CD14-positive monocyte (primary cell): ENCODE results near the gene WDR7. TPM values are rescaled to one million over a fixed set of nuclear protein-coding genes. Genes with fewer than 3 reads are reported as not detected.

Source experiments
- DNase-seq, 3 donors: peaks; one replicate each; pipeline ENCODE4 v3.0.0-alpha.2; 2011 to 2022
- H2AFZ ChIP-seq: 2 replicates; pipeline ENCODE4 v1.6.0; 2012; ENCODE audit warnings: mild to moderate bottlenecking, low read depth, low read length, inconsistent platforms; ENCODE audit not compliant: insufficient read depth, poor library complexity, severe bottlenecking
- H3K27ac ChIP-seq, 2 donors: 1 replicate in 1 of 2; 2 replicates in 1 of 2; pipeline ENCODE4 v1.5.1; 2012 to 2013; ENCODE audit warnings: low read length in 2 of 2, control low read depth in 1 of 2, inconsistent platforms in 1 of 2, low read depth in 1 of 2, mild to moderate bottlenecking in 1 of 2
- H3K27me3 ChIP-seq, 2 donors: one replicate each; pipeline versions ENCODE4 v1.6.0 to v1.6.1; 2011 to 2013; ENCODE audit warnings: low read length in 2 of 2; ENCODE audit not compliant: control insufficient read depth in 2 of 2, insufficient read depth in 2 of 2
- H3K36me3 ChIP-seq, 2 donors: replicated peaks in 1 of 2; 1 replicate in 1 of 2; 2 replicates in 1 of 2; pipeline versions ENCODE4 v1.5.1 to v1.6.1; 2012 to 2013; ENCODE audit warnings: low read length in 2 of 2, control low read depth in 1 of 2, inconsistent platforms in 1 of 2, mild to moderate bottlenecking in 1 of 2; ENCODE audit not compliant: insufficient read depth in 2 of 2, control insufficient read depth in 1 of 2
- H3K4me1 ChIP-seq, 2 donors: 1 replicate in 1 of 2; 2 replicates in 1 of 2; pipeline versions ENCODE4 v1.5.1 to v1.6.1; 2012 to 2013; ENCODE audit warnings: low read length in 2 of 2, control low read depth in 1 of 2, inconsistent platforms in 1 of 2, mild to moderate bottlenecking in 1 of 2, moderate library complexity in 1 of 2; ENCODE audit not compliant: insufficient read depth in 2 of 2, control insufficient read depth in 1 of 2
- H3K4me2 ChIP-seq: replicated peaks from 2 replicates; pipeline ENCODE3; 2012; ENCODE audit warnings: low read length, moderate library complexity, mild to moderate bottlenecking; ENCODE audit not compliant: poor library complexity, severe bottlenecking; ENCODE audit errors: extremely low read depth
- H3K4me3 ChIP-seq, 3 experiments: fragments of 200-600 bp in 1 of 3; sonication (generic) in 1 of 3; replicated peaks in 1 of 3; 1 replicate in 2 of 3; 2 replicates in 1 of 3; pipeline ENCODE4 v1.5.1; 2011 to 2013; ENCODE audit warnings: low read length in 3 of 3, mild to moderate bottlenecking in 3 of 3, control low read depth in 2 of 3, low read depth in 2 of 3, inconsistent platforms in 1 of 3, moderate library complexity in 1 of 3
- H3K79me2 ChIP-seq: 2 replicates; pipeline ENCODE4 v1.6.0; 2012; ENCODE audit warnings: mild to moderate bottlenecking, control low read depth, inconsistent platforms, low read length, moderate library complexity; ENCODE audit not compliant: insufficient read depth
- H3K9ac ChIP-seq: 2 replicates; pipeline ENCODE4 v1.6.0; 2017; ENCODE audit warnings: low read length, mild to moderate bottlenecking; ENCODE audit not compliant: insufficient read depth, poor library complexity, severe bottlenecking
- H3K9me3 ChIP-seq, 2 donors: replicated peaks in 1 of 2; 1 replicate in 1 of 2; 2 replicates in 1 of 2; pipeline versions ENCODE4 v1.5.1 to v1.6.1; 2012 to 2013; ENCODE audit warnings: low read length in 2 of 2, control low read depth in 1 of 2; ENCODE audit not compliant: control insufficient read depth in 1 of 2, insufficient read depth in 1 of 2
- H4K20me1 ChIP-seq: 2 replicates; pipeline ENCODE4 v1.6.0; 2012; ENCODE audit warnings: mild to moderate bottlenecking, low read length, control low read depth, moderate library complexity; ENCODE audit not compliant: insufficient read depth
- H3K27ac Mint-ChIP-seq, 7 donors: one replicate each; pipeline ENCODE4 v1.8.0; 2020; ENCODE audit warnings: mild to moderate bottlenecking in 7 of 7, mixed read lengths in 7 of 7, moderate library complexity in 6 of 7, inconsistent platforms in 2 of 7
- H3K27me3 Mint-ChIP-seq, 3 donors: one replicate each; pipeline ENCODE4 v1.8.0; 2021 to 2022; ENCODE audit warnings: low read depth in 3 of 3, mild to moderate bottlenecking in 3 of 3, mixed read lengths in 3 of 3, moderate library complexity in 3 of 3, inconsistent platforms in 1 of 3
- H3K36me3 Mint-ChIP-seq, 2 donors: one replicate each; pipeline ENCODE4 v1.8.0; 2020; ENCODE audit warnings: mixed read lengths in 2 of 2, inconsistent platforms in 1 of 2, mild to moderate bottlenecking in 1 of 2
- H3K4me1 Mint-ChIP-seq: one replicate; pipeline ENCODE4 v1.8.0; 2020; ENCODE audit warnings: mild to moderate bottlenecking, mixed read lengths
- H3K4me3 Mint-ChIP-seq, 2 donors: one replicate each; pipeline ENCODE4 v1.8.0; 2020; ENCODE audit warnings: mild to moderate bottlenecking in 2 of 2, mixed read lengths in 2 of 2, moderate library complexity in 1 of 2
- H3K9me3 Mint-ChIP-seq, 7 donors: one replicate each; pipeline ENCODE4 v1.8.0; 2020 to 2022; ENCODE audit warnings: mixed read lengths in 7 of 7, mild to moderate bottlenecking in 6 of 7, moderate library complexity in 6 of 7, inconsistent platforms in 2 of 7
- CTCF ChIP-seq: fragments of 200-600 bp; IDR thresholded peaks from one replicate; pipeline ENCODE4 v1.8.0; 2022; ENCODE audit warnings: antibody characterized with exemption, mild to moderate bottlenecking
- WGBS: methylation state at CpG from one replicate; pipeline ENCODE4 v1.1.5; 2013; ENCODE audit warnings: missing lambda C conversion rate; ENCODE audit not compliant: insufficient coverage; 5-methylcytosine and 5-hydroxymethylcytosine counted together
- intact Hi-C, 2 donors: fragments of 100-400 bp; cut with micrococcal nuclease; formaldehyde crosslinking; loops; one replicate each; pipeline versions ENCODE4 v1.15.0 to v1.15.1; 2023
- polyA plus RNA-seq, 3 donors: library from polyadenylated mRNA; depleted of rRNA in 1 of 3; unstranded in 2 of 3; stranded (reverse) in 1 of 3; fragments of 300-500 nt in 2 of 3; fragments of >200 nt in 1 of 3; fragmentation: Illumina TruSeq in 2 of 3; gene quantifications; 1 replicate in 2 of 3; 2 replicates in 1 of 3; pipeline ENCODE4 v1.2.3, GENCODE V29; 2012 to 2021

Gene WDR7
- polyA plus RNA-seq, 3 donors = 9.1 to 23.6 (median 9.5) TPM

GRCh38 chr18:56975276-56975675 is 324.1 kb downstream of the WDR7 start:
- no peak overlapping the region for H3K27ac Mint-ChIP-seq
- H2AFZ ChIP-seq = no peak overlapping the region
- H4K20me1 ChIP-seq = no peaks in the 10 kb centered on the region
- no peaks in the 10 kb centered on the region for H3K27me3 ChIP-seq
- no peak overlapping the region for H3K9ac ChIP-seq
- H3K79me2 ChIP-seq = no peaks in the 10 kb centered on the region
- H3K27ac ChIP-seq = no peak overlapping the region
- peaks cover 0 to 2% (median 0%) of the 10 kb centered on the region in 3 donors for H3K27me3 Mint-ChIP-seq
- H3K4me2 ChIP-seq = no peak overlapping the region
- no peaks in the 10 kb centered on the region for H3K4me1 ChIP-seq
- no peak for TF ChIP-seq CTCF
- H3K36me3 ChIP-seq = peaks cover 3 to 19% of the 10 kb centered on the region in 2 donors
- H3K4me3 ChIP-seq = no peak overlapping the region
- no peaks in the 10 kb centered on the region for H3K9me3 ChIP-seq
- H3K4me1 Mint-ChIP-seq = no peaks in the 10 kb centered on the region
- WGBS = no CpG with 5 or more reads among the region's 1 CpG
- peaks cover 0 to 2% (median 0%) of the 10 kb centered on the region in 7 donors for H3K9me3 Mint-ChIP-seq
- H3K4me3 Mint-ChIP-seq = no peak overlapping the region
- H3K36me3 Mint-ChIP-seq = peaks cover 30 to 31% of the 10 kb centered on the region in 2 donors
- DNase-seq = no peak
- intact Hi-C loops = no loop called here

DNA sequence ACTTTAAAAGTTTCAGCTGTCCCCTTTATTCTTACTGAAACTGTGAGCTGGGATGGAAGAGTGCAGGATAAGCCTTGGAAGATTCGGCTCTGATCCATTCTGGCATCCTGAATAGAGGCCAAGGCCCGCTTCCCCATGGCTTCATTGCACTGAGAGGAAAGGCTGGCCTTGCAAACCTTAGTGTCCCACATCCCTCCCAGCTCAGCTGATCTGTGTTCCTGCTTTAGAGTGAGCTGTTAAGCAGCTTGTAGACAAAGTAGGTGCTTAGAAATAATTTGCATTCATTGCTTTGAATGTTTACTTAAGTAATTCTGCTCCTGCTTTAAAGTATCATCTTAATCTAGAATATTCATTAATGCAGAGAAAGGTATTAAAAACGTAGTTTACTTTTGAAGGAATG is 326.1 kb downstream of the WDR7 start:
- intact Hi-C loops = no loop called here
- H4K20me1 ChIP-seq = no peaks in the 10 kb centered on the region
- no peak overlapping the region for H3K27ac Mint-ChIP-seq
- no peaks in the 10 kb centered on the region for H3K27me3 ChIP-seq
- no peak for DNase-seq
- H3K36me3 Mint-ChIP-seq = peaks cover 23 to 25% of the 10 kb centered on the region in 2 donors
- H3K4me1 Mint-ChIP-seq = no peaks in the 10 kb centered on the region
- H2AFZ ChIP-seq = no peak overlapping the region
- H3K9ac ChIP-seq = no peak overlapping the region
- H3K36me3 ChIP-seq = peaks cover 3 to 12% of the 10 kb centered on the region in 2 donors
- no peaks in the 10 kb centered on the region for H3K79me2 ChIP-seq
- H3K4me2 ChIP-seq = no peak overlapping the region
- H3K4me3 ChIP-seq = no peak overlapping the region
- peaks cover 0 to 2% (median 0%) of the 10 kb centered on the region in 3 donors for H3K27me3 Mint-ChIP-seq
- H3K9me3 Mint-ChIP-seq = peaks cover 0 to 2% (median 0%) of the 10 kb centered on the region in 7 donors
- H3K4me1 ChIP-seq = no peaks in the 10 kb centered on the region
- TF ChIP-seq CTCF = no peak
- H3K9me3 ChIP-seq = no peaks in the 10 kb centered on the region
- WGBS = 100% methylated on average over 1 of the region's 3 CpGs
- no peak overlapping the region for H3K4me3 Mint-ChIP-seq
- H3K27ac ChIP-seq = no peak overlapping the region
